H4 (cell line): ENCODE results near the gene SNED1. TPM values are rescaled to one million over a fixed set of nuclear protein-coding genes. Genes with fewer than 3 reads are reported as not detected.

Experiments used
- DNase-seq: peaks from one replicate; pipeline ENCODE4 v3.0.0-alpha.2; 2015; ENCODE audit warnings: low spot score
- total RNA-seq: library from RNA; depleted of rRNA; stranded (reverse); fragments of >200 nt; shearing (Covaris generic); gene quantifications from 2 replicates; pipeline ENCODE4 v1.2.3, GENCODE V29; 2014

SNED1 gene
- total RNA-seq, 1 experiment from 2014 or later = 1.7 TPM

GRCh38 chr2:241067501-241068135, 69.2 kb downstream of the SNED1 start:
- no peak for DNase-seq

GRCh38 chr2:241068136-241068941, 69.9 kb downstream of the SNED1 start:
- DNase-seq = no peak

DNA sequence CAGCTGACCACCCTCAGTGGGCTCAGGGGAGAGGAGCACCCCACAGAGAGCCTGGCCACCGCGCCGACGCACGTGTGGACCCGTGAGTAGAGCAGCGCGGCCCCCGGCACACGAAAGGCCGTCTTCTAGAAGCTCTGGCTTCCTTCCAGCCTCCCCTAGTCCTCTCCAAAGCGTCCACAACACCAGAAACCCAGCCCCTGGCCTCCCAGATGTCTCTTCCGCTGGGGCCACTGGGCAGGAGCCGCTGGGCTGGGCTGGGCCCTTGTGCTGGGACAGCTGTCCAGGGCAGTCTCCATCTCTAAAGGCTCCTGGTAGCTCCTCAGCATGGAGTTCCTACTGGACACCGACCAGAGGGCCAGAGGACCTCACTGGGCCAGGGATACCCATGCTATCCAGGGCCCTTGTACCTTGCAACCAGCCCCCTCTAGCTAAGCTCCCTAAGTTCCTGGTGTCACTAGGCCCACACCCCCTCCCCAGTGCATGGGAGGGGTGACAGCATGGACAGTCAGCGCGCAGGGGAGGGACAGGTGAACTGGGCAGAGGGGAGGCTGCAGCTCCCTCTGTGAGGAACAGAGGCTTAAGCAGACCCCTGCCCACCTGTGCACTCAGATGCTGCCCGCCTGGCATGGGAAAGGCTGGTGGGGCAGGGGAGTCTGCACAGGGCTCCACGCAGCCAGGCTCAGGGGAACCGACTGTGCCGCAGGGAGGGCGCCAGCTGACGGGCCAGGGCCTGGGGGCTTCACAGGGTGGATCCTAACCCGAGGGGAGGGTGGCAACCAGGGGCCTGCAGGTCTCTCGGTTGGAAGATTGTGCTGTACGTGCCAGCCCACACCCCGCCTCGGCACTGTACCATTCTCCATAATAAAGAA, 70.8 kb downstream of the SNED1 start:
- no peak for DNase-seq

- DNase-seq = no peak
Measured at GRCh38 chr2:241069821-241070281, 71.4 kb downstream of the SNED1 start.

GRCh38 chr2:241070361-241070760, 71.9 kb downstream of the SNED1 start:
- DNase-seq = no peak

DNA sequence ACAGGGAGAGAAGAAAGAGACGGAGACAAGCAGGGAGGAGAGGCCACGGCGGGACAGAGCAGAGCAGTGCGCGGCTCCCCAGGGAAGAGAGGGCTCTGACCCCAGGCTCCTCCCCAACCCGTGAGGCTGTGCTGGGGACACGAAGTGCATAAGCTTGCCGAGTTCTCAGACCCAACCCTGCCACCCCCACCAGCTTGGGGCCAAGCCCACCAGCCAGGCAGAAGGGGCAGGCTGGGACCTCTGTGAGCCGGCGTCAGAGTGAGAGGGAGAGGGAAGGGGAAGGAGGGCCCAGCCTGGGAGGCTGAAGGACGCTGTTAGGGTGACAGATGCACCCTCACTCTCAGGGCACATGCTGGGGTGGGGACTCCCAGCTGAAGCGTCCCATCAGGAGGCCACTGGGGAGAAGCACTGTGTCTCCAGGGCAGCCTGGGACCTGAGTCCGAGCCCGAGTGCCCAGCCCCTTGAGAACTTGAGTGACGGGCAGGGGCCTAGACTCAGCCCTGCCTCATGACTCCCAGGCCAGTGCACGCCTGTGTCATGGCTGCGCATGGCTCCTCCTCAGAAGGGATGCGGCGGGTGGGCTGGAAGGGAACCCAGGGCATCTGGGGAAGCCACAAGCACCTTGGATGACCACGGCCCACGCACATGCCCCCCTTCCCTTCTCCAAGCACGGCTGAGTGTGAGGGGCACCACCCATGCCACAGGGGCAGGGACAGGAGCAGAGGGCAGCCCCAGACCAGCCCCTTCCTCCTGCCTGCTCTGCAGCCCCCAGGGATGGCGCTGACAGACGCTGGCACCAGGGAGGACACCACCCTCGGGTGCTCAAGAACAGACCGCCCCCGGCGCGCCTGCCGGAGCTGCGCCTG, 72.6 kb downstream of the SNED1 start:
- DNase-seq = no peak

- DNase-seq = no peak
Measured at GRCh38 chr2:241071677-241072111, 73.3 kb downstream of the SNED1 start.

DNA sequence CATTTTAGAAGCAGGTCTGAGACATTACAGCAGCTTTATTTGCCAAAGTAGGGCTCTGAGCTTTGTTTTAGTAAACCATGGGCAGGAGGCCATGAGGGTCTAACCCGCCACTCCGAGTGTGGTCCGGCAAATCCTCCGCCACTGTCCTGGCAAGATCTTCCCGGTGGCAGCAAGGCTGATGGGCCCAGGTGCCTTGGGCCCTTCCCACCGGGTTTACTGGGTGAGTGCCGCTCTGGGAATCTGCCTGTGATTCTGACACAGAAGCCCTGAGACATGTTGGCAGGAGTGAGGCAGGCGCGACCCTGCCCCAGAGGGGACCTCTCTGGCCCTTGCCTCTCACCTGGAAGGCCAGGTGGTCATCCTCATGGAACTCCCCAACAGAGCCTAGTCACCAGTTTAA, 73.7 kb downstream of the SNED1 start:
- no peak for DNase-seq

- DNase-seq = no peak
Measured at GRCh38 chr2:241072553-241073165, 74.2 kb downstream of the SNED1 start.

GRCh38 chr2:241073166-241074064, 75.0 kb downstream of the SNED1 start:
- no peak for DNase-seq

DNA sequence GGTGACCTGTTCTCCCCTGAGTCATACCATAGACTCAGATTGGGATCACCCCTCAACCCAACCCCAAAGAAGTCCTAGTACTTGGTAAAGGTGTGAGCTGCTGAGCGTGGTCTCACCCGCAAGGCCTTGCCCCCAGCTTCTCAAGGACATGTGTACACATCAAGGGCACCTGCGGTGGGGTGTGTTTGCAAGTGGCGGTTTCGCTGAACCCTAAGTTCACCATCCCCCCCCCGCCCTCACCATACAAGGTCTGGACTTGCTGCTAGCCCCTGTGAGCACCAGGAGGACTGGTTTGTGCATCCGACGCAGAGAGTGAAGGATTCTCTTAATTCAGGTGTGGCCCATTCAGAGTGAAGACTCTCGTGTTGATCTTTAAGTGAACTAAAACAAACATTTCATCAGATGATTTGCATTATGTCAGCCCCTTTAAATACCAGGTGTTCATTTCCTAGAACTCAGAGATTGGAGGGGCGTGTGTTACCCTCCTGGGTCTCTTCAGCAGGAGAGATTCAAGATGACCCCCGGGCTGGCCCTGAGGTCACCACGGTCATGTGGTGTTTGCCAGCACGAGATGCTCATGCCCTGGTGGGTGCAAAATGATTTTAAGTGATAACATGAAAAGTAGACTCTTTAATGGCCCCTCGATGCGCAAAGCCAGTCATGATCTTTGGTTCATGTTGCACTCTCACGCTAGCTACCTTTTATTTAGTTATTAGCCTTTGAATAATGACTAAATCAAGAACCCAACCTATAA, 75.8 kb downstream of the SNED1 start:
- DNase-seq = no peak

- DNase-seq = no peak
Measured at GRCh38 chr2:241074901-241075540, 76.6 kb downstream of the SNED1 start.

DNA sequence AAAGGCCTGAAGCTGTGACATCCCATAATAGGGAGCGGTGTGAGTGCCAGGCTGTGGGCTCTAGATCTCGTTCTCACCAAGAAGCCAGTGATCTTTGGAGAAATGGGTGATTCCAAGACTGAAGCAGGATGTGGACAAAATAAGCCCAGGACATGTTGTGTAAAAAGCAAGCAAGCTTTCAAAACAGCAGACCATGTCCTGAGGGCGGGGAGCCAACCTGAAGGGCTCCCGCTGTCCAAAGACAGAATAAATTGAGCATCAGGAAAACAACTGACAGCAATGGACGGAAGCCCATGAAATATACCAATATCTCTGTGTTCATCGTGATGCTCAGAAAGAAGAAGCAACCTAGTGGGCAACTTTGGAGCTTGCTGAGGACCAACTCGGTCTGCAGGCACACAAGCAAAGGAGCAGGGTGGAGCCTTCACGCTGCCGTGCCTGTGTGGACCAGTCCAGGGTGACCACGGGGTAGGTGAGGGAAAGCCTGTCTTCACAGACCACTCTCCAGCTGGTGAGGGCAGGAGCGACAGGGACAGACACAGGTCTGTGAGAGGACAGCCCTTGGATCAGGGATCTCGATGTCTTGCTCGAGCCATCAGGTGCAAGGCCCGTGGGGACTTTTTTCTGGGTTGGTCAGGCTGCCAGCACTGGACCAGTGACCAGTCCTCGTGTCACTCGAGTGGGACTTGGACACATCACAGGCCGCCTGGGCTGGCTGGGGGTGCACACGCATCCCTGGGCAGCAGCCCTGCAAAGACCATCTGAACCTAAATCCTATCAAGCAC, 82.2 kb downstream of the SNED1 start:
- no peak for DNase-seq

GRCh38 chr2:241081190-241081642, 82.8 kb downstream of the SNED1 start:
- DNase-seq = no peak

GRCh38 chr2:241081643-241082340, 83.4 kb downstream of the SNED1 start:
- no peak for DNase-seq

DNA sequence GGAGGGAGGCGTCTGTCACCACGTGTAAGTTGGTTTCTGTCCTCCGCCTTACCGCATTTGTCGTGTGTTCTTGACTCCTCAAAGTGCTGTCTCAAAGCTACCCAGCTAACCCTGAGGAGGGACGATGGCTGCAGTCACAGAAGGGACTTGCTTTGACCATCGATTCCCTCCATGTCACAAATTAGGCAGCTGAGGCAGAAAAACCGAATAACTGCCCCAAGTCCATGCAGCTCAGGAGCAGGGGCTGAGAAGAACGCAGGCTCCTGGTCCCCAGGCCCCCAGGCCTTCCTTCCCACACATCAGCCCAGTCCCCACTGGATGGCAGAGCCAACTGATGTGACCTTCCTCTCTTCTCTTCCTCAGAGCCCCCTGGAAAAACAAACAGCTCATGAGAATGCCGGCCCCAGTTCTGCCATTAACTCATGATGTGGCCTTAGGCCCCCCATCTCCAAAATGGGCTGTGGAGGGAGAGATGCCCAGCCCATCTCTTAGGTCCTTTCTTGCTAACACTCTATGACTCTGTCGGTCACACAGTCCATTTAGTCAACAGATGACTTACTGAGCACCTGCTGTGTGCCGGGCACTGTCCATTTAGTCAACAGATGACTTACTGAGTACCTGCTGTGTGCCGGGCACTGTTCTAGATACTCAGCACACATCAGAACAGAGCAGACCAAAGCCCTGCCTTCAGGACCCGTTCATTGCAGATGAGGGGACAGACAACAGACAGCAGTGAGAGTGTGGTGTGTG, 84.1 kb downstream of the SNED1 start:
- no peak for DNase-seq
